Natural killer cell treated with Interleukin-12 subunit alpha and Interleukin-12 subunit beta and Interleukin-15 and Interleukin-18, amount 100 ng/mL, for 72 hours (primary cell): ENCODE measurements around the gene TMEM181. TPM values are rescaled to one million over a fixed set of nuclear protein-coding genes. Genes with fewer than 3 reads are reported as not detected.
"Not testable (repeated sequence)": the region's sequence is repeated elsewhere in the genome, so short reads cannot be mapped to it uniquely, and the experiment has no call there.

Experiments used
- ATAC-seq, 2 donors: fragments of 150-1000 bp; cut with Tn5 transposase in 1 of 2; sonication (Bioruptor Pico), chemical (Tn5 transposase) in 1 of 2; 2 replicates each; pipeline ENCODE4 v1.10.0; 2021
- DNase-seq: peaks from one replicate; pipeline ENCODE4 v3.0.0; 2022; ENCODE audit warnings: low spot score
- H3K27ac Mint-ChIP-seq, 2 donors: 1 replicate in 1 of 2; 2 replicates in 1 of 2; pipeline ENCODE4 v1.8.0; 2022; ENCODE audit warnings: mixed read lengths in 2 of 2, mild to moderate bottlenecking in 1 of 2, moderate library complexity in 1 of 2
- H3K27me3 Mint-ChIP-seq, 2 donors: 1 replicate in 1 of 2; 2 replicates in 1 of 2; pipeline ENCODE4 v1.8.0; 2022; ENCODE audit warnings: mixed read lengths in 2 of 2
- H3K36me3 Mint-ChIP-seq: one replicate; pipeline ENCODE4 v1.8.0; 2022; ENCODE audit warnings: mixed read lengths
- H3K4me1 Mint-ChIP-seq, 2 donors: 1 replicate in 1 of 2; 2 replicates in 1 of 2; pipeline ENCODE4 v1.8.0; 2022; ENCODE audit warnings: low read depth in 2 of 2, mixed read lengths in 2 of 2, mild to moderate bottlenecking in 1 of 2
- H3K4me3 Mint-ChIP-seq: one replicate; pipeline ENCODE4 v1.8.0; 2022; ENCODE audit warnings: mixed read lengths
- H3K9me3 Mint-ChIP-seq: 2 replicates; pipeline ENCODE4 v1.8.0; 2022; ENCODE audit warnings: mixed read lengths
- total RNA-seq, 2 donors: library from RNA; stranded (reverse); gene quantifications; one replicate each; pipeline ENCODE4 v1.2.3, GENCODE V29; 2022

TMEM181 gene
- total RNA-seq, 2 donors from 2014 or later = 19.6 to 30.9 TPM

- ATAC-seq = peak in 1 of 2 donors; percentile 28
- H3K9me3 Mint-ChIP-seq = no peaks in the 10 kb centered on the region
- peaks cover 51% of the 10 kb centered on the region for H3K36me3 Mint-ChIP-seq
- H3K27me3 Mint-ChIP-seq = no peaks in the 10 kb centered on the region
- no peak for DNase-seq
- H3K4me1 Mint-ChIP-seq = peaks cover 72 to 80% of the 10 kb centered on the region in 2 donors
- peak overlapping the region; percentile 85 for H3K4me3 Mint-ChIP-seq
- peak overlapping the region; percentile 93 to 98 for H3K27ac Mint-ChIP-seq
These were observed 95.9 kb downstream of the TMEM181 start for GRCh38 chr6:158655569-158656450.

DNA sequence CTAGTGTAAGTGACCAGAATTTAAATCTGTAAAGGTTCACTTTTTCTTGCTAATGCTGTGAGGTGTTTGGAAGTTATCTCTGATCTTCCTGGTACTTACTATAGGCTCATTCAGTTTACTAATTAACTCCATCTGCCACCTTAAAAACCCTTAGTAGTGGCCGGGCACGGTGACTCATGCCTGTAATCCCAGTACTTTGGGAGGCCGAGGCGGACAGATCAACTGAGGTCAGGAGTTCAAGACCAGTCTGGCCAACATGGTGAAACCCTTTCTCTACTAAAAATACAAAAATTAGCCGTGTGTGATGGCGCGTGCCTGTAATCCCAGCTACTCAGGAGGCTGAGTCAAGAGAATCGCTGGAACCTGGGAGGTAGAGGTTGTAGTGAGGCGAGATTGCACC, 97.1 kb downstream of the TMEM181 start:
- H3K27me3 Mint-ChIP-seq, DNase-seq, H3K9me3 Mint-ChIP-seq, ATAC-seq: not testable (repeated sequence)
- H3K36me3 Mint-ChIP-seq = peaks cover 51% of the 10 kb centered on the region
- peak overlapping the region; percentile 93 to 98 for H3K27ac Mint-ChIP-seq
- peak overlapping the region; percentile 85 for H3K4me3 Mint-ChIP-seq
- peaks cover 73 to 80% of the 10 kb centered on the region in 2 donors for H3K4me1 Mint-ChIP-seq

DNA sequence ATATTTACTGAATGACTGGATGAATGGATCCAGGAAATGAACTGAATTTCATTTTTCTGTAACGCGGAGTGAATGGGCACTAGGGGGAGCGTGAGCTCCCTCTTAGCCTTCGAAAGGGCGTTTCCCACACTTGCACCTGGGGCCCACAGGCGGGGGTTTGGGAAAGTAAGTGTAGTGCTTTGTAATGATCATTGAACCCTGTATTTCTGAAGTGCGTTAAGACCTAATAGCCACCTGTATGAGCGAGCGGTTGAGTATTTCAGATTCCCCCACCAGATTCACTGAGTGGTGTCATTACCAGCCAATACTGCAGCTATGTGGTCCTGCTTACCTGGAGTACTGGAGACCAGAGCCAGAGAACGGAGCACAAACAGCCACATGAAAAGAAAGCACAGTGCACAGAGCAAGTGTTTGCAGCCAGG, 100.5 kb downstream of the TMEM181 start:
- H3K36me3 Mint-ChIP-seq = peaks cover 33% of the 10 kb centered on the region
- peak overlapping the region; percentile 78 to 79 for H3K27ac Mint-ChIP-seq
- ATAC-seq = no peak
- H3K4me3 Mint-ChIP-seq = peak overlapping the region; percentile 61
- no peaks in the 10 kb centered on the region for H3K9me3 Mint-ChIP-seq
- H3K4me1 Mint-ChIP-seq = peaks cover 50 to 53% of the 10 kb centered on the region in 2 donors
- no peak for DNase-seq
- H3K27me3 Mint-ChIP-seq = no peaks in the 10 kb centered on the region

DNA sequence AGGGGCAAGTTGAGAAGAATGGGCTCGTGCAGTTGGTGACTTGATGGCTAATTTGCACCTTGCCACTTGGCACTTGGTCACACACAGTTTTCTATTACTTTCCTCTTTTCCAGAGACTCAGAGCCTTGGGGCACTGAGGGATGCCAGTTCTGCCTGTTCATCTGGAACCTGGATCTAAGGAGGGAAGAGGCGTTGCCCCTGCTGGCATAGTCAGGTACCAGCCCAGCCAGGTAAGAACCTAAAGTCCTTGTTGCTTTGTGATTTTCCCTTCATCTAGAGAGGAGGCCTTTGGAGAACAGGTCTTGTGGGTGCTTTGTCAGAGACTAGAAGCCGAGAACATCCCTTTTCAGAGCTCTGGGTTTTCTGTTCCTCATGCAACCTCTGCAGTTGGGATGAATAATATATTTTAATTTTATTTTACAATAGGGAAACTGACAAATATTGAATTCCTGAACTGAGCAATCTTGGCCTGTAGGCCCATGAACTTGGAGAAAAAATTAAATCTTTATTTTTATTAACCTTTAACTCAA, 101.3 kb downstream of the TMEM181 start:
- H3K4me3 Mint-ChIP-seq = peak overlapping the region; percentile 7
- ATAC-seq (no peak), DNase-seq (no peak)
- peak overlapping the region; percentile 33 to 78 for H3K27ac Mint-ChIP-seq
- H3K9me3 Mint-ChIP-seq = no peaks in the 10 kb centered on the region
- peaks cover 24% of the 10 kb centered on the region for H3K36me3 Mint-ChIP-seq
- H3K4me1 Mint-ChIP-seq = peaks cover 41 to 46% of the 10 kb centered on the region in 2 donors
- H3K27me3 Mint-ChIP-seq = no peaks in the 10 kb centered on the region

GRCh38 chr6:158662607-158662953, 102.7 kb downstream of the TMEM181 start:
- peak overlapping the region; percentile 75 for H3K4me3 Mint-ChIP-seq
- peaks cover 40 to 53% of the 10 kb centered on the region in 2 donors for H3K4me1 Mint-ChIP-seq
- H3K27ac Mint-ChIP-seq = peak overlapping the region in 1 of 2 donors; percentile 54
- peaks cover 32% of the 10 kb centered on the region for H3K36me3 Mint-ChIP-seq
- ATAC-seq (no peak), DNase-seq (no peak)
- H3K27me3 Mint-ChIP-seq = no peaks in the 10 kb centered on the region
- no peaks in the 10 kb centered on the region for H3K9me3 Mint-ChIP-seq

DNA sequence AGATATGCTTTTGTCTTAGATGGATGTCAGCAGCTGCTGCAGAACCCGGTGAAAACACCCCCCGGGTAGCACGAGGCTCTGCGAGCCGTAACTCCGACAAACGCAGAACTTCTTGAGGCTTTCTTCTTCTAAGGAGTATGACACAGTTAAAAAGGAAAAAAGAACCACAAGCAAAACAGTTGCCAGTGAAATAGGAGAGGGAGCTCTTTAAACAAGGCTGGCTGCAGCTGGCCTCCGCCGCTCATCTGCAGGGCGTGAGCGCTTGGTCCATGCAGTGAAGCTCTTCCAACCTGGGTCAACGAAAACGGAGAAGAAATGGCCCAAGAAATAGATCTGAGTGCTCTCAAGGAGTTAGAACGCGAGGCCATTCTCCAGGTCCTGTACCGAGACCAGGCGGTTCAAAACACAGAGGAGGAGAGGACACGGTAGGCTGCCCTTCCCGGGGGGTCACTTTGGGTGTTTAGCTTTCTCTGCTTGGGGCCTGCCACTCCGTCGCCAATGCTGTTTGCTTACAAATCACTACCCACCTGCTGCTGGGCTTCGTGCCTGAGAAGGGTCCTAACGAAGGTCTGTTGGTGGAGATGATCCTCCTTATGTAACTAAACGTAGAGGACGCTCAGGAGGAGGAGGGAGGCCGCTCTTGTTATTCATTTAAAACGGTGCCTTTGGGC, 103.2 kb downstream of the TMEM181 start:
- H3K27me3 Mint-ChIP-seq = no peaks in the 10 kb centered on the region
- H3K9me3 Mint-ChIP-seq = no peaks in the 10 kb centered on the region
- peaks cover 42 to 54% of the 10 kb centered on the region in 2 donors for H3K4me1 Mint-ChIP-seq
- DNase-seq (no peak), ATAC-seq (no peak)
- peak overlapping the region; percentile 75 for H3K4me3 Mint-ChIP-seq
- peak overlapping the region in 1 of 2 donors; percentile 54 for H3K27ac Mint-ChIP-seq
- H3K36me3 Mint-ChIP-seq = peaks cover 32% of the 10 kb centered on the region

DNA sequence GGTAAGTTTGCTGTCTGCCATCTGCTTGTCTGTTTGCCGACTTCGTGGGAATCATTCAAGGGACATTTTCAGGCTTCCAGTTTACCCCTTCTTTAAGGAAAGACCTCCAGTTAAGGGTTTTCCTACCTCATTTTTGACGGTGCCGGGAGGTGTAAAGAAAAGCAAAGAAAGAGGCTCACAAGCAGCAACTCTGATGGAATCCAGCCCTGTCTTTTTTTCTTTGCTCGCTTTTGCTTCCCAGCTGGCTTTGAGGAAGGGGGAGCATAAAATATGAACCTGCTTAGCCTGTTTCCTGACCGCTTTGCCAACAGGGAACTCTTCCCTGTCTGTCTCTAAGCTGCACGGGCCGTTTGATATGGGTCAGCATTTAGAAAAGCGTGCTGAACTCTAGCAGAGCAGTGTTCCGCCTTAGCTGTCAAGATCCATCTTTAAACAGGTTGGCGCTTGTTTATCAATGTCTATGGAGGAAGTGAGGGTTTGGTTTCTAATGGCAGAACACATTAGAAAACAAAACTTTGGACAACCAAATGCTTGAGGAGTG, 103.8 kb downstream of the TMEM181 start:
- Mint-ChIP-seq H3K4me3 (peak overlapping the region; percentile 75), H3K9me3 (no peaks in the 10 kb centered on the region), H3K27ac (no peak overlapping the region), H3K27me3 (no peaks in the 10 kb centered on the region), H3K4me1 (peaks cover 42 to 55% of the 10 kb centered on the region in 2 donors), H3K36me3 (peaks cover 37% of the 10 kb centered on the region)
- DNase-seq (no peak), ATAC-seq (no peak)

DNA sequence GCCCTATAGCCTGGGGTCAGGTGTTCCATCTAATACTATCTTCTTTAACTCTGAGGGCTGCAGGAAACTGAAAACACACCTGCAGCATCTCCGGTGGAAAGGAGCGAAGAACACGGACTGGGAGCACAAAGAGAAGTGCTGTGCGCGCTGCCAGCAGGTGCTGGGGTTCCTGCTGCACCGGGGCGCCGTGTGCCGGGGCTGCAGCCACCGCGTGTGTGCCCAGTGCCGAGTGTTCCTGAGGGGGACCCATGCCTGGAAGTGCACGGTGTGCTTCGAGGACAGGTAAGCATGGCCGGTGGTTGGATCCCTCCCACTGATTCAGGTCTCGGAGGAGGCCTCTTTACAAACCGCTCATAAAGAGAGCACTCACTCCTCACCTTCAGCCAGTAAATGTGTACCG, 105.4 kb downstream of the TMEM181 start:
- no peak for ATAC-seq
- Mint-ChIP-seq H3K9me3 (no peaks in the 10 kb centered on the region), H3K4me3 (no peak overlapping the region), H3K27ac (peak overlapping the region; percentile 76 to 92), H3K27me3 (no peaks in the 10 kb centered on the region), H3K36me3 (peaks cover 37% of the 10 kb centered on the region), H3K4me1 (peaks cover 37 to 45% of the 10 kb centered on the region in 2 donors)
- DNase-seq = no peak

GRCh38 chr6:158666628-158667359, 106.9 kb downstream of the TMEM181 start:
- Mint-ChIP-seq H3K4me1 (peaks cover 28 to 41% of the 10 kb centered on the region in 2 donors), H3K9me3 (no peaks in the 10 kb centered on the region), H3K27me3 (no peaks in the 10 kb centered on the region), H3K36me3 (peaks cover 32% of the 10 kb centered on the region), H3K27ac (peak overlapping the region; percentile 76 to 92), H3K4me3 (peak overlapping the region; percentile 52)
- peak; percentile 80 to 86 for ATAC-seq
- DNase-seq = no peak

DNA sequence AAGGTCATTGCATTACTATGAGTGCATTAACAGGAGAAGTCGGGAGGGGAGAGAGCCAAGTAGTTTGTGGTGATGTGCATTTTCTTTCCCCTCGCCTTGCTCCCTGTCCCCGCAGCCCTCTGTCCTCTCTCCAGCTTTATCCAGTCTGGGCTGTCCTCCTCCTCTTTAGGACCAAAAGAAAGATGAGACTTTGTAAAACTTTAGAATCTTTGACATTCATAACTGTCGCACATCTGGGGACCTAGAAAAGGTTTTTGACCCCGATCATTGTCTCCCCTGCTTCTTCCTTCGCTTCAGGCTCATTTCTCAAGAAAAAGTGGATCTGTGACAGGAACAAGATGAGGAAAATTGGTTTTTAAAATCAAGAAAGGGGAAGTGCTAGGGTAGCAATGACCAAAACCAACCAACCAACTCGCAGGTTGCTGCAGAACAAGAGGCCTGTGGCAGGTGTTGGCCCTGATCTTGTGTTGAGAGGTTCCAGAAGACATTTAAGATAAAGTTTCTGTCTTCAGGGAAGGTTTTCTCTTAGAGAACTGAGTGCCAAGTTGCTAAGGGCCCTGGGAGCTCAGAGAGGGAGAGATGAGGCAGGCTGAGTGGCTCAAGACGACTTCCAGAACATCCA, 107.6 kb downstream of the TMEM181 start:
- Mint-ChIP-seq H3K27ac (peak overlapping the region; percentile 76 to 92), H3K9me3 (no peaks in the 10 kb centered on the region), H3K36me3 (peaks cover 32% of the 10 kb centered on the region), H3K27me3 (no peaks in the 10 kb centered on the region), H3K4me1 (peaks cover 28 to 41% of the 10 kb centered on the region in 2 donors), H3K4me3 (peak overlapping the region; percentile 52)
- no peak for DNase-seq
- ATAC-seq = no peak

GRCh38 chr6:158668707-158669103, 108.8 kb downstream of the TMEM181 start:
- peaks cover 32% of the 10 kb centered on the region for H3K36me3 Mint-ChIP-seq

GRCh38 chr6:158669145-158670035, 109.5 kb downstream of the TMEM181 start:
- DNase-seq (no peak), ATAC-seq (no peak)
- Mint-ChIP-seq H3K27me3 (no peaks in the 10 kb centered on the region), H3K4me3 (peak overlapping the region; percentile 16), H3K4me1 (peaks cover 35 to 43% of the 10 kb centered on the region in 2 donors), H3K9me3 (no peaks in the 10 kb centered on the region), H3K27ac (peak overlapping the region; percentile 26 to 43), H3K36me3 (peaks cover 38% of the 10 kb centered on the region)

More at GRCh38 chr6:158668707-158669103, 108.8 kb downstream of the TMEM181 start:
- Mint-ChIP-seq H3K4me3 (no peak overlapping the region), H3K27ac (peak overlapping the region; percentile 26 to 43), H3K27me3 (no peaks in the 10 kb centered on the region), H3K4me1 (peaks cover 28 to 37% of the 10 kb centered on the region in 2 donors), H3K9me3 (no peaks in the 10 kb centered on the region)
- DNase-seq (no peak), ATAC-seq (no peak)
